B cell (primary cell): ENCODE results near the gene EGFL6. TPM values are rescaled to one million over a fixed set of nuclear protein-coding genes. Genes with fewer than 3 reads are reported as not detected.

Source experiments
- ATAC-seq: fragments of 200-7000 bp; cut with Tn5 transposase; one replicate; pipeline ENCODE4 v1.10.0; 2021; ENCODE audit warnings: low read depth, mild to moderate bottlenecking, moderate number of reproducible peaks, moderate library complexity
- CTCF ChIA-PET: fragments of 350-600 bp; sonication (Branson Sonifier 250); formaldehyde crosslinking; loops from one replicate; lab custom pipeline; 2021; ENCODE audit warnings: antibody characterized with exemption, inconsistent platforms; lab: Charles Lee
- POLR2A ChIA-PET: fragments of 350-600 bp; sonication (Branson Sonifier 250); formaldehyde crosslinking; loops from one replicate; lab custom pipeline; 2021; ENCODE audit warnings: antibody characterized with exemption; lab: Charles Lee
- DNase-seq: peaks from one replicate; pipeline ENCODE4 v3.0.0; 2013
- H2AFZ ChIP-seq: 2 replicates; pipeline ENCODE4 v1.6.1; 2012; ENCODE audit warnings: mild to moderate bottlenecking, low read depth, low read length; ENCODE audit not compliant: insufficient read depth, poor library complexity, severe bottlenecking
- H3K27ac ChIP-seq, 2 donors: 1 replicate in 1 of 2; 2 replicates in 1 of 2; pipeline ENCODE4 v1.5.1; 2012 to 2013; ENCODE audit warnings: low read length in 2 of 2, mild to moderate bottlenecking in 2 of 2, moderate library complexity in 1 of 2
- H3K27me3 ChIP-seq, 4 experiments: fragments of 200-600 bp in 1 of 4; sonication (generic) in 1 of 4; replicated peaks in 1 of 4; 1 replicate in 2 of 4; 2 replicates in 2 of 4; pipeline versions ENCODE4 v1.6.1 to v1.7.0; 2013 to 2016; ENCODE audit warnings: low read length in 3 of 4, mild to moderate bottlenecking in 2 of 4, mixed read lengths in 1 of 4, moderate library complexity in 1 of 4; ENCODE audit not compliant: insufficient read depth in 4 of 4, control insufficient read depth in 3 of 4; ENCODE audit errors: control extremely low read depth in 1 of 4
- H3K36me3 ChIP-seq, 2 experiments: replicated peaks in 1 of 2; 1 replicate in 1 of 2; 2 replicates in 1 of 2; pipeline versions ENCODE4 v1.6.1 to v1.7.1; 2013; ENCODE audit warnings: low read length in 1 of 2; ENCODE audit not compliant: insufficient read depth in 2 of 2, control insufficient read depth in 1 of 2; ENCODE audit errors: control extremely low read depth in 1 of 2, extremely low read depth in 1 of 2
- H3K4me1 ChIP-seq, 2 donors: fragments of 200-600 bp in 1 of 2; sonication (generic) in 1 of 2; 1 replicate in 1 of 2; 2 replicates in 1 of 2; pipeline versions ENCODE4 v1.5.1 to v1.6.1; 2013 to 2017; ENCODE audit warnings: low read length in 2 of 2; ENCODE audit not compliant: control insufficient read depth in 2 of 2, insufficient read depth in 2 of 2
- H3K4me2 ChIP-seq: replicated peaks from 2 replicates; pipeline ENCODE3; 2012; ENCODE audit warnings: mild to moderate bottlenecking, low read depth, low read length; ENCODE audit not compliant: poor library complexity, severe bottlenecking
- H3K4me3 ChIP-seq, 5 experiments: fragments of 200-600 bp in 1 of 5; sonication (generic) in 1 of 5; 1 replicate in 3 of 5; 2 replicates in 2 of 5; pipeline versions ENCODE4 v1.5.1 to v1.7.0; 2011 to 2016; ENCODE audit warnings: low read length in 4 of 5, mild to moderate bottlenecking in 4 of 5, low read depth in 2 of 5, control low read depth in 1 of 5, moderate library complexity in 1 of 5; ENCODE audit not compliant: insufficient read depth in 1 of 5; ENCODE audit errors: control extremely low read depth in 1 of 5, extremely low read depth in 1 of 5
- H3K79me2 ChIP-seq: fragments of 200-600 bp; sonication (generic); one replicate; pipeline ENCODE4 v1.6.0; 2016; ENCODE audit warnings: low read length; ENCODE audit not compliant: control insufficient read depth, insufficient read depth
- H3K9ac ChIP-seq: fragments of 200-600 bp; sonication (generic); 2 replicates; pipeline ENCODE4 v1.6.1; 2017; ENCODE audit warnings: mild to moderate bottlenecking, low read length, moderate library complexity
- H3K9me3 ChIP-seq, 3 donors: one replicate each; pipeline versions ENCODE4 v1.6.1 to v1.7.1; 2013; ENCODE audit warnings: low read length in 2 of 3; ENCODE audit not compliant: control insufficient read depth in 2 of 3, insufficient read depth in 1 of 3; ENCODE audit errors: control extremely low read depth in 1 of 3
- H4K20me1 ChIP-seq: 2 replicates; pipeline ENCODE4 v1.6.0; 2012; ENCODE audit warnings: mild to moderate bottlenecking, low read length; ENCODE audit not compliant: insufficient read depth, control insufficient read depth, poor library complexity, severe bottlenecking
- H3K27ac Mint-ChIP-seq: one replicate; pipeline ENCODE4 v1.8.0; 2021; ENCODE audit warnings: mixed read lengths
- H3K27me3 Mint-ChIP-seq: one replicate; pipeline ENCODE4 v1.8.0; 2021; ENCODE audit warnings: mixed read lengths
- H3K4me1 Mint-ChIP-seq: one replicate; pipeline ENCODE4 v1.8.0; 2021; ENCODE audit warnings: mixed read lengths
- H3K4me3 Mint-ChIP-seq: one replicate; pipeline ENCODE4 v1.8.0; 2021; ENCODE audit warnings: mixed read lengths
- H3K9me3 Mint-ChIP-seq: one replicate; pipeline ENCODE4 v1.8.0; 2022; ENCODE audit warnings: mixed read lengths; ENCODE audit not compliant: insufficient read depth
- CTCF ChIP-seq: fragments of 200-600 bp; IDR thresholded peaks from one replicate; pipeline ENCODE4 v1.8.0; 2022; ENCODE audit warnings: antibody characterized with exemption, mild to moderate bottlenecking
- EZH2 ChIP-seq: IDR thresholded peaks from 2 replicates; pipeline ENCODE4 v1.6.1; 2012; ENCODE audit warnings: borderline replicate concordance, low read depth, mild to moderate bottlenecking, moderate library complexity, low read length; ENCODE audit not compliant: insufficient read depth, poor library complexity, severe bottlenecking
- WGBS: methylation state at CpG from one replicate; pipeline ENCODE4 v1.1.5; 2013; ENCODE audit warnings: missing lambda C conversion rate; ENCODE audit not compliant: insufficient coverage; 5-methylcytosine and 5-hydroxymethylcytosine counted together
- intact Hi-C: fragments of 100-400 bp; cut with micrococcal nuclease; formaldehyde crosslinking; loops from one replicate; pipeline ENCODE4 v1.10.0; 2022
- polyA plus RNA-seq: library from polyadenylated mRNA; depleted of rRNA; stranded (reverse); fragments of >200 nt; gene quantifications from 2 replicates; pipeline ENCODE4 v1.2.3, GENCODE V29; 2012
- total RNA-seq, 2 donors: library from RNA; stranded (reverse); fragments of 120-200 nt in 1 of 2; gene quantifications; 1 replicate in 1 of 2; 2 replicates in 1 of 2; pipeline versions ENCODE4 v1.2.3 to v1.2.4, GENCODE V29; 2013 to 2022

EGFL6 gene
- total and polyA plus RNA-seq, 2 donors (not counting 1 experiment from before 2014, with no cell fraction given), result not detected

GRCh38 chrX:13681595-13681994, 112.2 kb downstream of the EGFL6 start:
- CTCF ChIA-PET, result no interaction called here
- no peak for ATAC-seq
- H3K27me3 Mint-ChIP-seq, result no peaks in the 10 kb centered on the region

More at GRCh38 chrX:13681595-13681994, 112.2 kb downstream of the EGFL6 start:
- no peak overlapping the region for H3K4me3 Mint-ChIP-seq
- no CpG with 5 or more reads among the region's 7 CpGs for WGBS
- Histone ChIP-seq H3K4me2 (no peak overlapping the region), H3K9ac (no peak overlapping the region), H3K27me3 (no peaks in the 10 kb centered on the region), H3K4me3 (no peak overlapping the region), H3K4me1 (no peaks in the 10 kb centered on the region), H3K79me2 (no peaks in the 10 kb centered on the region), H2AFZ (no peak overlapping the region), H4K20me1 (no peaks in the 10 kb centered on the region), H3K27ac (no peak overlapping the region), H3K36me3 (no peaks in the 10 kb centered on the region), H3K9me3 (no peaks in the 10 kb centered on the region)
- no peak for DNase-seq
- TF ChIP-seq CTCF (no peak), EZH2 (no peak)
- H3K4me1 Mint-ChIP-seq, result peaks cover 13% of the 10 kb centered on the region
- no peaks in the 10 kb centered on the region for H3K9me3 Mint-ChIP-seq
- intact Hi-C loops, result no loop called here
- POLR2A ChIA-PET, result interaction anchor here (0.7 kb wide), 2 partner anchors 16 to 35 kb away, joined by 4 to 7 read pairs; no protein-coding TSS in a partner anchor
- no peak overlapping the region for H3K27ac Mint-ChIP-seq

Other genes with a start within 250 kb of the EGFL6 start
- gene ATXN3L, start 249.5 kb upstream of the EGFL6 start, total RNA-seq, result not detected in 2 replicates
- gene ATXN3L, start 249.5 kb upstream of the EGFL6 start, polyA plus RNA-seq, result not detected in 2 replicates
- gene TCEANC, start 83.5 kb downstream of the EGFL6 start, total RNA-seq, result 10.0 and 10.7 TPM in 2 replicates
- gene TCEANC, start 83.5 kb downstream of the EGFL6 start, polyA plus RNA-seq, result 5.5 and 6.0 TPM in 2 replicates
- gene RAB9A, start 119.5 kb downstream of the EGFL6 start, total RNA-seq, result 16.7 and 17.1 TPM in 2 replicates
- 11.9 and 16.9 TPM in 2 replicates for gene RAB9A, start 119.5 kb downstream of the EGFL6 start, polyA plus RNA-seq
- 28.0 and 30.3 TPM in 2 replicates for gene TRAPPC2, start 165.0 kb downstream of the EGFL6 start, total RNA-seq
- 27.0 and 33.1 TPM in 2 replicates for gene TRAPPC2, start 165.0 kb downstream of the EGFL6 start, polyA plus RNA-seq
- gene OFD1, start 165.1 kb downstream of the EGFL6 start, total RNA-seq, result 84.9 and 87.8 TPM in 2 replicates
- gene OFD1, start 165.1 kb downstream of the EGFL6 start, polyA plus RNA-seq, result 40.6 and 69.5 TPM in 2 replicates
- not detected in 2 replicates for gene GPM6B, start 247.5 kb downstream of the EGFL6 start, total RNA-seq
- 0.06 TPM in 1 of 2 replicates, not detected in the other for gene GPM6B, start 247.5 kb downstream of the EGFL6 start, polyA plus RNA-seq